HepG2 (cell line): ENCODE measurements around the gene ETFA. TPM values are rescaled to one million over a fixed set of nuclear protein-coding genes. Genes with fewer than 3 reads are reported as not detected.
A peak's percentile ranks its signal among the peaks of the same experiment; 100 is the strongest.

ENCODE experiments used
- ARNT ChIP-seq: fragments of 450-650 bp; IDR thresholded peaks from 2 replicates; pipeline ENCODE4 v1.6.1; 2017
- DNMT1 ChIP-seq: sonication (generic); formaldehyde crosslinking; IDR thresholded peaks from 2 replicates; pipeline ENCODE4 v1.5.1; 2020; ENCODE audit warnings: mild to moderate bottlenecking, missing genetic modification reagents
- ERF ChIP-seq: IDR thresholded peaks from 2 replicates; pipeline ENCODE4 v1.6.1; 2018; ENCODE audit warnings: missing biosample characterization, missing genetic modification reagents
- FOXM1 ChIP-seq: sonication (generic); formaldehyde crosslinking; IDR thresholded peaks from 2 replicates; pipeline ENCODE4 v1.5.0; 2020; ENCODE audit warnings: missing genetic modification reagents
- HMG20A ChIP-seq: IDR thresholded peaks from 2 replicates; pipeline ENCODE4 v1.6.1; 2016; ENCODE audit warnings: borderline replicate concordance
- NFE2L2 ChIP-seq: fragments of 150-350 bp; IDR thresholded peaks from 2 replicates; pipeline ENCODE4 v1.6.1; 2014; ENCODE audit warnings: low read length
- REPIN1 ChIP-seq: sonication (generic); formaldehyde crosslinking; IDR thresholded peaks from 2 replicates; pipeline ENCODE4 v1.8.0; 2022; ENCODE audit warnings: missing genetic modification reagents, low read depth, mild to moderate bottlenecking, borderline replicate concordance
- SETDB1 ChIP-seq: sonication (generic); formaldehyde crosslinking; IDR thresholded peaks from 2 replicates; pipeline ENCODE4 v1.5.1; 2020; ENCODE audit warnings: missing genetic modification reagents, mild to moderate bottlenecking, borderline replicate concordance
- TMF1 ChIP-seq: sonication (generic); formaldehyde crosslinking; IDR thresholded peaks from 2 replicates; pipeline ENCODE4 v1.8.1; 2022; ENCODE audit warnings: low read depth, missing genetic modification reagents
- ZFP36 ChIP-seq: fragments of 150-350 bp; IDR thresholded peaks from 2 replicates; pipeline ENCODE4 v1.6.1; 2018; ENCODE audit warnings: borderline replicate concordance, low read length, low read depth; ENCODE audit not compliant: partially characterized antibody
- ZKSCAN5 ChIP-seq: sonication (generic); formaldehyde crosslinking; IDR thresholded peaks from 2 replicates; pipeline ENCODE4 v1.5.1; 2020; ENCODE audit warnings: mild to moderate bottlenecking, missing genetic modification reagents
- ZNF441 ChIP-seq: sonication (generic); formaldehyde crosslinking; IDR thresholded peaks from 2 replicates; pipeline ENCODE4 v1.7.0; 2021; ENCODE audit warnings: missing genetic modification reagents, borderline replicate concordance
- ZNF670 ChIP-seq: sonication (generic); formaldehyde crosslinking; IDR thresholded peaks from 2 replicates; pipeline ENCODE4 v1.8.0; 2022; ENCODE audit warnings: mild to moderate bottlenecking, missing genetic modification reagents, borderline replicate concordance
- ZNF879 ChIP-seq: sonication (generic); formaldehyde crosslinking; IDR thresholded peaks from 2 replicates; pipeline ENCODE4 v1.8.1; 2023; ENCODE audit warnings: missing genetic modification reagents
- ZSCAN21 ChIP-seq: sonication (generic); formaldehyde crosslinking; IDR thresholded peaks from 2 replicates; pipeline ENCODE4 v1.8.0; 2022; ENCODE audit warnings: mild to moderate bottlenecking, missing genetic modification reagents, moderate library complexity, borderline replicate concordance
- polyA plus RNA-seq, 8 experiments: library from polyadenylated mRNA; depleted of rRNA in 3 of 8; stranded (reverse) in 7 of 8; unstranded in 1 of 8; fragments of >200 nt; fragmentation: Illumina TruSeq in 4 of 8; extraction: Trizol in 4 of 8; gene quantifications; 2 replicates each; pipeline versions ENCODE4 v1.2.1 to v1.2.3, GENCODE V29; 2011 to 2016; ENCODE audit warnings: low read depth in 4 of 8, missing spikeins in 1 of 8, mixed read lengths in 1 of 8; ENCODE audit not compliant: insufficient read depth in 1 of 8
- total RNA-seq, 5 experiments: library from RNA; depleted of rRNA; stranded (reverse); fragments of >200 nt; fragmentation: Illumina TruSeq; extraction: Trizol; gene quantifications; 2 replicates each; pipeline ENCODE4 v1.2.3, GENCODE V29; 2016; ENCODE audit warnings: low read depth in 1 of 5
- TF ChIP-seq, protein P1 (sequence below): sonication (generic); formaldehyde crosslinking; IDR thresholded peaks from 2 replicates; pipeline ENCODE4 v1.4.0; 2020; ENCODE audit warnings: missing genetic modification reagents
- TF ChIP-seq, protein P2 (sequence below): sonication (generic); formaldehyde crosslinking; IDR thresholded peaks from 2 replicates; pipeline ENCODE4 v1.5.0; 2020; ENCODE audit warnings: missing genetic modification reagents
- TF ChIP-seq, protein P3 (sequence below): sonication (generic); formaldehyde crosslinking; IDR thresholded peaks from 2 replicates; pipeline ENCODE4 v1.5.1; 2020; ENCODE audit warnings: mild to moderate bottlenecking, missing genetic modification reagents, borderline replicate concordance
- TF ChIP-seq, protein P4 (sequence below): sonication (generic); formaldehyde crosslinking; IDR thresholded peaks from 2 replicates; pipeline ENCODE4 v1.4.0; 2020; ENCODE audit warnings: missing genetic modification reagents, borderline replicate concordance

The ETFA gene
- total and polyA plus RNA-seq, 2 of the 13 experiments (the other 11 are each of a cell fraction or from before 2014, with no cell fraction given) = 291 to 396 TPM

DNA sequence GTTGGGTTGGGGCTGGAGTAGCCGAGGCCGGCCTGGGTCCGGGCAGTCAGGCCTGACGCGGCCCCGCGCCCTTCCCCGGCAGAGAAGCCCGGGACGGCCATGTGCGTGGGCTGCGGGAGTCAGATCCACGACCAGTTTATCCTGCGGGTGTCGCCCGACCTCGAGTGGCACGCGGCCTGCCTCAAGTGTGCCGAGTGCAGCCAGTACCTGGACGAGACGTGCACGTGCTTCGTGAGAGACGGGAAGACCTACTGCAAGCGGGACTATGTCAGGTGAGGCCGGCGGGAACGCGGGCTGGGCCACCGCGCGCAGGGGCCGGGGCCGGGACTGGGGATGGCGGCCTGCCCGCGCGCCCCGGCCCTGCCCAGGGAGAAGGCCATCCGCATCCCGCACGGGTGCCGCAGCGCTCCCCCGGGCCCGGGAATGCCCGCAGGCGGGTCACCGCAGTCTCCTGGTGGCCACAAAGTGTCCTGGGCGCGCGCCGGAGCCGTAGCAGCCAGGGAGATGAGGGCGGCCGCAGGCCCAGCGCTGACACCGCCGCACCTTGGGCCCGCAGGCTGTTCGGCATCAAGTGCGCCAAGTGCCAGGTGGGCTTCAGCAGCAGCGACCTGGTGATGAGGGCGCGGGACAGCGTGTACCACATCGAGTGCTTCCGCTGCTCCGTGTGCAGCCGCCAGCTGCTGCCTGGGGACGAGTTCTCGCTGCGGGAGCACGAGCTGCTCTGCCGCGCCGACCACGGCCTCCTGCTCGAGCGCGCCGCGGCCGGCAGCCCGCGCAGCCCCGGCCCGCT lies 26.6 kb upstream of the ETFA start (continued):
- TF ChIP-seq DNMT1 (CRISPR knock-in tag) (peak; percentile 42; the same call in 1 of the 2 replicates), REPIN1 (CRISPR knock-in tag) (peak; percentile 89), SETDB1 (CRISPR knock-in tag) (no peak), ZNF670 (CRISPR knock-in tag) (0 out of 2 replicates have a peak, but pooled peaks have one; percentile 24), ZNF441 (CRISPR knock-in tag) (peak; percentile 71), TMF1 (peak; percentile 86), ERF (CRISPR knock-in tag) (0 out of 2 replicates have a peak, but pooled peaks have one; percentile 22), ZKSCAN5 (CRISPR knock-in tag) (no peak), ZSCAN21 (CRISPR knock-in tag) (peak; percentile 89), ZFP36 (no peak), ARNT (no peak), FOXM1 (no peak), HMG20A (CRISPR knock-in tag) (no peak), NFE2L2 (no peak), ZNF879 (CRISPR knock-in tag) (peak; percentile 95)
- TF ChIP-seq, protein P1, sequence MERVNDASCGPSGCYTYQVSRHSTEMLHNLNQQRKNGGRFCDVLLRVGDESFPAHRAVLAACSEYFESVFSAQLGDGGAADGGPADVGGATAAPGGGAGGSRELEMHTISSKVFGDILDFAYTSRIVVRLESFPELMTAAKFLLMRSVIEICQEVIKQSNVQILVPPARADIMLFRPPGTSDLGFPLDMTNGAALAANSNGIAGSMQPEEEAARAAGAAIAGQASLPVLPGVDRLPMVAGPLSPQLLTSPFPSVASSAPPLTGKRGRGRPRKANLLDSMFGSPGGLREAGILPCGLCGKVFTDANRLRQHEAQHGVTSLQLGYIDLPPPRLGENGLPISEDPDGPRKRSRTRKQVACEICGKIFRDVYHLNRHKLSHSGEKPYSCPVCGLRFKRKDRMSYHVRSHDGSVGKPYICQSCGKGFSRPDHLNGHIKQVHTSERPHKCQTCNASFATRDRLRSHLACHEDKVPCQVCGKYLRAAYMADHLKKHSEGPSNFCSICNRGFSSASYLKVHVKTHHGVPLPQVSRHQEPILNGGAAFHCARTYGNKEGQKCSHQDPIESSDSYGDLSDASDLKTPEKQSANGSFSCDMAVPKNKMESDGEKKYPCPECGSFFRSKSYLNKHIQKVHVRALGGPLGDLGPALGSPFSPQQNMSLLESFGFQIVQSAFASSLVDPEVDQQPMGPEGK (CRISPR knock-in tag) = peak; percentile 27; the same call in 1 of the 2 replicates
- TF ChIP-seq, protein P2, sequence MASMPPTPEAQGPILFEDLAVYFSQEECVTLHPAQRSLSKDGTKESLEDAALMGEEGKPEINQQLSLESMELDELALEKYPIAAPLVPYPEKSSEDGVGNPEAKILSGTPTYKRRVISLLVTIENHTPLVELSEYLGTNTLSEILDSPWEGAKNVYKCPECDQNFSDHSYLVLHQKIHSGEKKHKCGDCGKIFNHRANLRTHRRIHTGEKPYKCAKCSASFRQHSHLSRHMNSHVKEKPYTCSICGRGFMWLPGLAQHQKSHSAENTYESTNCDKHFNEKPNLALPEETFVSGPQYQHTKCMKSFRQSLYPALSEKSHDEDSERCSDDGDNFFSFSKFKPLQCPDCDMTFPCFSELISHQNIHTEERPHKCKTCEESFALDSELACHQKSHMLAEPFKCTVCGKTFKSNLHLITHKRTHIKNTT (CRISPR knock-in tag) = no peak
- TF ChIP-seq, protein P3, sequence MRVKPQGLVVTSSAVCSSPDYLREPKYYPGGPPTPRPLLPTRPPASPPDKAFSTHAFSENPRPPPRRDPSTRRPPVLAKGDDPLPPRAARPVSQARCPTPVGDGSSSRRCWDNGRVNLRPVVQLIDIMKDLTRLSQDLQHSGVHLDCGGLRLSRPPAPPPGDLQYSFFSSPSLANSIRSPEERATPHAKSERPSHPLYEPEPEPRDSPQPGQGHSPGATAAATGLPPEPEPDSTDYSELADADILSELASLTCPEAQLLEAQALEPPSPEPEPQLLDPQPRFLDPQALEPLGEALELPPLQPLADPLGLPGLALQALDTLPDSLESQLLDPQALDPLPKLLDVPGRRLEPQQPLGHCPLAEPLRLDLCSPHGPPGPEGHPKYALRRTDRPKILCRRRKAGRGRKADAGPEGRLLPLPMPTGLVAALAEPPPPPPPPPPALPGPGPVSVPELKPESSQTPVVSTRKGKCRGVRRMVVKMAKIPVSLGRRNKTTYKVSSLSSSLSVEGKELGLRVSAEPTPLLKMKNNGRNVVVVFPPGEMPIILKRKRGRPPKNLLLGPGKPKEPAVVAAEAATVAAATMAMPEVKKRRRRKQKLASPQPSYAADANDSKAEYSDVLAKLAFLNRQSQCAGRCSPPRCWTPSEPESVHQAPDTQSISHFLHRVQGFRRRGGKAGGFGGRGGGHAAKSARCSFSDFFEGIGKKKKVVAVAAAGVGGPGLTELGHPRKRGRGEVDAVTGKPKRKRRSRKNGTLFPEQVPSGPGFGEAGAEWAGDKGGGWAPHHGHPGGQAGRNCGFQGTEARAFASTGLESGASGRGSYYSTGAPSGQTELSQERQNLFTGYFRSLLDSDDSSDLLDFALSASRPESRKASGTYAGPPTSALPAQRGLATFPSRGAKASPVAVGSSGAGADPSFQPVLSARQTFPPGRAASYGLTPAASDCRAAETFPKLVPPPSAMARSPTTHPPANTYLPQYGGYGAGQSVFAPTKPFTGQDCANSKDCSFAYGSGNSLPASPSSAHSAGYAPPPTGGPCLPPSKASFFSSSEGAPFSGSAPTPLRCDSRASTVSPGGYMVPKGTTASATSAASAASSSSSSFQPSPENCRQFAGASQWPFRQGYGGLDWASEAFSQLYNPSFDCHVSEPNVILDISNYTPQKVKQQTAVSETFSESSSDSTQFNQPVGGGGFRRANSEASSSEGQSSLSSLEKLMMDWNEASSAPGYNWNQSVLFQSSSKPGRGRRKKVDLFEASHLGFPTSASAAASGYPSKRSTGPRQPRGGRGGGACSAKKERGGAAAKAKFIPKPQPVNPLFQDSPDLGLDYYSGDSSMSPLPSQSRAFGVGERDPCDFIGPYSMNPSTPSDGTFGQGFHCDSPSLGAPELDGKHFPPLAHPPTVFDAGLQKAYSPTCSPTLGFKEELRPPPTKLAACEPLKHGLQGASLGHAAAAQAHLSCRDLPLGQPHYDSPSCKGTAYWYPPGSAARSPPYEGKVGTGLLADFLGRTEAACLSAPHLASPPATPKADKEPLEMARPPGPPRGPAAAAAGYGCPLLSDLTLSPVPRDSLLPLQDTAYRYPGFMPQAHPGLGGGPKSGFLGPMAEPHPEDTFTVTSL (CRISPR knock-in tag) = no peak
- TF ChIP-seq, protein P4, sequence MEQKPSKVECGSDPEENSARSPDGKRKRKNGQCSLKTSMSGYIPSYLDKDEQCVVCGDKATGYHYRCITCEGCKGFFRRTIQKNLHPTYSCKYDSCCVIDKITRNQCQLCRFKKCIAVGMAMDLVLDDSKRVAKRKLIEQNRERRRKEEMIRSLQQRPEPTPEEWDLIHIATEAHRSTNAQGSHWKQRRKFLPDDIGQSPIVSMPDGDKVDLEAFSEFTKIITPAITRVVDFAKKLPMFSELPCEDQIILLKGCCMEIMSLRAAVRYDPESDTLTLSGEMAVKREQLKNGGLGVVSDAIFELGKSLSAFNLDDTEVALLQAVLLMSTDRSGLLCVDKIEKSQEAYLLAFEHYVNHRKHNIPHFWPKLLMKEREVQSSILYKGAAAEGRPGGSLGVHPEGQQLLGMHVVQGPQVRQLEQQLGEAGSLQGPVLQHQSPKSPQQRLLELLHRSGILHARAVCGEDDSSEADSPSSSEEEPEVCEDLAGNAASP = 0 out of 2 replicates have a peak, but pooled peaks have one; percentile 43
